ENCODE data around the gene TPD52L1.
A peak's percentile ranks its signal among the peaks of the same experiment; 100 is the strongest.

Gene TPD52L1

DNA sequence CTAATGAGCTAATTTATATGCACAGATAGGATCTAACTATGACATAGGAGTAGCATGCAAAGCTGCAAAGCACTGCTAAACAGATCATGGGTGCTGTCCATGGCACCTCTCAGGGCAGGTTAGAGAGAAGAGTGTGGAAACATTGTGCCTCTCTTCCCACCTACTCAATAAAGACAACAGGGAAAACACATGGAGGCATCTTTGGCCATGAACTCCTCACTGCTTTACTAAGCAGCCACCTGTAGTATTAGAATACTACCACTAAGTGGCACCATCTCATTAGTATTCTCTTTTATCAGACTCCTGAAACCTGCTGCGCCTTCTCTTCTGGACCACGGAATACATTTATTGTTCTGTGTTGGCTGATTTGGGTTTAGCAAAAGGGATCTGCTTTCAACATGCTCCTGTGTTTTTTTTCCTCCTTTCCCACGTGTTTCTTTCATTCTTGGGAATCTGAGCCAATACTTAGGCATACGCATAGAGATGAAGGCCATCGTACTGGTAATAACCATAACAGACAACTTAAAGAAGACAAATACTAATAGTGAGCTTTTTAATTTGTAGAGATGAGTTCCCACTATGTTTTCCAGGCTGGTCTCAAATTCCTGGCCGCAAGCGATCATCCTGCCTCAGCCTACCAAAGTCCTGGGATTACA is 157.5 kb downstream of the TPD52L1 start:
- H2BK12ac ChIP-seq (ENCODE audit: low read length in 2 of 2): no peak overlapping the region
- WGBS: 32% methylated on average over 4 of the region's 7 CpGs
- DNase-seq: peak; percentile 74

DNA sequence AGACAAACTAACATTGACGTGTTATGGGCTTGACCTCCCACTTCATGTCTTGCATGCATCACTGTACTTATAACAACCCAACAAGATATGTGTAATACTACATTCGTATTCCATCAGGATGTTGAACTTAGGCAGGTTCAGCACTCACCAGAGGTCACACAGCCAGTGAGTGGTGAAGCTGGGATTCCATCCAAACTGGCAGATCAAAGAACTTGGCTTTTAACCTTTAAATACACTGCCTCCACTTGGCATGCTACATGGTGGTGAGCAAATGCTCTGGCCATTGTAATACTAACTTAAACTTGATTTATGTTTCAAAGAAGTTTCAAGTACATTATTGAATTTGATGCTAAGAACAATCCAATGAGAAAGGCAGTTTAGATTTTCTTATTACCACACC is 158.9 kb downstream of the TPD52L1 start:
- Histone ChIP-seq H2BK120ac (ENCODE audit: low read depth, low read length) (no peak overlapping the region), H3K14ac (ENCODE audit: low read length in 2 of 2) (no peak overlapping the region), H2AK5ac (ENCODE audit: low read length, severe bottlenecking) (no peak overlapping the region), H3K4ac (ENCODE audit: low read depth in 1 of 2, low read length in 2 of 2) (no peak overlapping the region), H2BK12ac (ENCODE audit: low read length in 2 of 2) (no peak overlapping the region), H3K18ac (ENCODE audit: low read depth in 1 of 2, low read length in 2 of 2) (no peak overlapping the region), H3K9ac (ENCODE audit: low read length) (no peak overlapping the region), H4K8ac (ENCODE audit: low read length) (no peak overlapping the region), H2BK15ac (ENCODE audit: low read depth, poor library complexity, severe bottlenecking) (no peak overlapping the region), H4K91ac (ENCODE audit: low read length) (no peak overlapping the region), H3K9me3 (ENCODE audit: control insufficient read depth, low read length) (no peaks in the 10 kb centered on the region), H3K36me3 (ENCODE audit: control insufficient read depth in 1 of 2, insufficient read depth in 2 of 2, low read depth in 1 of 2, low read length in 2 of 2) (no peaks in the 10 kb centered on the region), H3K27me3 (ENCODE audit: control insufficient read depth in 1 of 2, insufficient read depth in 1 of 2, low read length in 2 of 2) (no peaks in the 10 kb centered on the region), H3K4me2 (ENCODE audit: low read length, poor library complexity, severe bottlenecking) (no peak overlapping the region), H3K23ac (ENCODE audit: low read length in 2 of 2) (no peak overlapping the region), H3K79me1 (replicated peaks; ENCODE audit: low read length, poor library complexity, severe bottlenecking) (no peaks in the 10 kb centered on the region), H3K27ac (ENCODE audit: low read length, poor library complexity, severe bottlenecking) (no peak overlapping the region), H3K4me3 (ENCODE audit: insufficient read depth in 1 of 2, low read depth in 1 of 2, low read length in 2 of 2) (no peak overlapping the region), H2BK5ac (ENCODE audit: low read depth, low read length, poor library complexity, severe bottlenecking) (no peak overlapping the region), H2AFZ (ENCODE audit: low read depth, low read length) (no peak overlapping the region), H3K4me1 (ENCODE audit: control insufficient read depth, insufficient read depth, low read depth, low read length) (no peaks in the 10 kb centered on the region)
- DNase-seq: no peak
- 76% methylated on average over 2 of the region's 2 CpGs for WGBS

More for the DNA sequence above, 157.5 kb downstream of the TPD52L1 start:
- Histone ChIP-seq H3K9me3 (ENCODE audit: control insufficient read depth, low read length) (no peaks in the 10 kb centered on the region), H3K4me3 (ENCODE audit: insufficient read depth in 1 of 2, low read depth in 1 of 2, low read length in 2 of 2) (no peak overlapping the region), H3K79me1 (replicated peaks; ENCODE audit: low read length, poor library complexity, severe bottlenecking) (no peaks in the 10 kb centered on the region), H3K23ac (ENCODE audit: low read length in 2 of 2) (no peak overlapping the region), H2AFZ (ENCODE audit: low read depth, low read length) (no peak overlapping the region), H3K36me3 (ENCODE audit: control insufficient read depth in 1 of 2, insufficient read depth in 2 of 2, low read depth in 1 of 2, low read length in 2 of 2) (no peaks in the 10 kb centered on the region), H3K4ac (ENCODE audit: low read depth in 1 of 2, low read length in 2 of 2) (no peak overlapping the region), H4K8ac (ENCODE audit: low read length) (no peak overlapping the region), H4K91ac (ENCODE audit: low read length) (no peak overlapping the region), H2BK5ac (ENCODE audit: low read depth, low read length, poor library complexity, severe bottlenecking) (no peak overlapping the region), H2BK120ac (ENCODE audit: low read depth, low read length) (no peak overlapping the region), H3K4me1 (ENCODE audit: control insufficient read depth, insufficient read depth, low read depth, low read length) (no peaks in the 10 kb centered on the region), H3K27me3 (ENCODE audit: control insufficient read depth in 1 of 2, insufficient read depth in 1 of 2, low read length in 2 of 2) (no peaks in the 10 kb centered on the region), H2BK15ac (ENCODE audit: low read depth, poor library complexity, severe bottlenecking) (no peak overlapping the region), H3K27ac (ENCODE audit: low read length, poor library complexity, severe bottlenecking) (no peak overlapping the region), H3K18ac (ENCODE audit: low read depth in 1 of 2, low read length in 2 of 2) (no peak overlapping the region), H3K4me2 (ENCODE audit: low read length, poor library complexity, severe bottlenecking) (no peak overlapping the region), H2AK5ac (ENCODE audit: low read length, severe bottlenecking) (no peak overlapping the region), H3K14ac (ENCODE audit: low read length in 2 of 2) (no peak overlapping the region), H3K9ac (ENCODE audit: low read length) (no peak overlapping the region)

GRCh38 chr6:125312950-125313349 is 159.4 kb downstream of the TPD52L1 start:
- Histone ChIP-seq H3K36me3 (ENCODE audit: control insufficient read depth in 1 of 2, insufficient read depth in 2 of 2, low read depth in 1 of 2, low read length in 2 of 2) (no peaks in the 10 kb centered on the region), H2AFZ (ENCODE audit: low read depth, low read length) (no peak overlapping the region), H2BK120ac (ENCODE audit: low read depth, low read length) (no peak overlapping the region), H3K9me3 (ENCODE audit: control insufficient read depth, low read length) (no peaks in the 10 kb centered on the region), H2BK5ac (ENCODE audit: low read depth, low read length, poor library complexity, severe bottlenecking) (no peak overlapping the region), H3K4me2 (ENCODE audit: low read length, poor library complexity, severe bottlenecking) (no peak overlapping the region), H2AK5ac (ENCODE audit: low read length, severe bottlenecking) (no peak overlapping the region), H3K14ac (ENCODE audit: low read length in 2 of 2) (no peak overlapping the region), H3K23ac (ENCODE audit: low read length in 2 of 2) (no peak overlapping the region), H3K4me1 (ENCODE audit: control insufficient read depth, insufficient read depth, low read depth, low read length) (no peaks in the 10 kb centered on the region), H3K27me3 (ENCODE audit: control insufficient read depth in 1 of 2, insufficient read depth in 1 of 2, low read length in 2 of 2) (no peaks in the 10 kb centered on the region), H3K18ac (ENCODE audit: low read depth in 1 of 2, low read length in 2 of 2) (no peak overlapping the region), H3K4ac (ENCODE audit: low read depth in 1 of 2, low read length in 2 of 2) (no peak overlapping the region), H2BK12ac (ENCODE audit: low read length in 2 of 2) (no peak overlapping the region), H3K79me1 (replicated peaks; ENCODE audit: low read length, poor library complexity, severe bottlenecking) (no peaks in the 10 kb centered on the region), H4K8ac (ENCODE audit: low read length) (no peak overlapping the region), H3K9ac (ENCODE audit: low read length) (no peak overlapping the region), H2BK15ac (ENCODE audit: low read depth, poor library complexity, severe bottlenecking) (no peak overlapping the region), H3K4me3 (ENCODE audit: insufficient read depth in 1 of 2, low read depth in 1 of 2, low read length in 2 of 2) (no peak overlapping the region), H3K27ac (ENCODE audit: low read length, poor library complexity, severe bottlenecking) (no peak overlapping the region), H4K91ac (ENCODE audit: low read length) (no peak overlapping the region)
- no peak for DNase-seq
- WGBS: 88% methylated on average over 4 of the region's 4 CpGs

Measured in mesenchymal stem cell (in vitro differentiated cells and primary cell).